ENCODE results near the gene KRT33B.

Gene KRT33B

GRCh38 chr17:41343029-41343428 is 26.6 kb downstream of the KRT33B start:
- H2AFZ ChIP-seq (ENCODE audit: low read depth) = no peak overlapping the region
- no peak for TF ChIP-seq CTCF (conservative IDR thresholded peaks at IDR 0.05; ENCODE audit: low read depth, low read length)

DNA sequence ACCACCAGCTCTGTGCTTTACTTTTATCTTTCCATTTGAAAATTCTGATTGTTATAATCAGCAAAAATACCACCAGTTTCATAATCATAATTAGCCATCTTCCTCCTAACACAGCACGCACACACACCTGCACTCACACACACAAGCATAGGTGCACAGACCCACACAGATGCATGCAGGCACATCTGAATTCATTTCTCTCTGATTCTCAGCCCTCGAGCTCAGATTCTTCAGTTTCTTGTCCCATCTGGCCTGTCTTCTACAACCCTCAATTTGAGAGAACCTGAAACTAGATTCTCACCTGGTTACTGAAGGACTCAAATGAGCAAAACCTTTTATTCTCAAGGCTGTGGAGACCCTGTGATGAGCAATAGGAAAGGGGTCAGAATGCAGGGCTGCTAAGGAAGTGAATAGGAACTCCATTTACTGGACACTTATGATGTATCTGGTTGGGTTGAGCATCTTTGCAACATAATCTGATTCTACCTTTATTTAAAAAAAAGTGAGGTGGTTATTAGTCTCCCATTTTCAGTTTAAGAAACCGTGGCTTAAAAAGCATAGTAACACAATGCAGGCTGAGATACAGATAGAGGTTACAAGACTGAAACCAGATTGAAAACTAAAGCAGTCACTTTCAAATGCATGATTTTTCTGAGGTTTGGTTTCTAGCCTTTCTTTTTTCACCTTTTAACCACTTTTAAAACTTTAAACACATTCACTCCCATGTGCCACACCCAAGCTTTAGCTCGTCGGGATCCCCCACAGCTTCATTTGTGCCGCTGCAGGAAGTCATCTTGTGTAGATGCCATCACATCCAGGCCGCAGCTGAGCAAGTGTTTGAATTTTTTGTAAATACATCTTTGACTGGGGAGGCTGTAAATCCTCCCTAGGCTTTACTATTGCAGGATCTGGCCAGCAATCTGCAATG is 28.4 kb downstream of the KRT33B start:
- H3K27me3 ChIP-seq (ENCODE audit: insufficient read depth, low read depth) = peaks cover 43% of the 10 kb centered on the region; the same call in 1 of the 2 replicates
- no peak overlapping the region for H2AFZ ChIP-seq (ENCODE audit: low read depth)
- H3K79me2 ChIP-seq (ENCODE audit: insufficient read depth, low read depth) = no peaks in the 10 kb centered on the region
- H3K9ac ChIP-seq = no peak overlapping the region
- H4K20me1 ChIP-seq (ENCODE audit: insufficient read depth) = no peaks in the 10 kb centered on the region
- peak overlapping the region; percentile 59 for H3K4me2 ChIP-seq
- no peak overlapping the region for H3K4me3 ChIP-seq (IDR thresholded peaks at IDR 0.05; ENCODE audit: insufficient read depth, low read depth, low read length)
- H3K36me3 ChIP-seq (ENCODE audit: insufficient read depth) = no peaks in the 10 kb centered on the region
- peak overlapping the region; percentile 26; the same call in 1 of the 2 replicates for H3K27ac ChIP-seq
- no peak for TF ChIP-seq CTCF (conservative IDR thresholded peaks at IDR 0.05; ENCODE audit: low read depth, low read length)
- H3K4me1 ChIP-seq (ENCODE audit: low read depth, poor library complexity, severe bottlenecking) = peaks cover 46% of the 10 kb centered on the region

More at GRCh38 chr17:41343029-41343428, 26.6 kb downstream of the KRT33B start:
- Histone ChIP-seq H3K79me2 (ENCODE audit: insufficient read depth, low read depth) (no peaks in the 10 kb centered on the region), H3K36me3 (ENCODE audit: insufficient read depth) (no peaks in the 10 kb centered on the region), H3K27me3 (ENCODE audit: insufficient read depth, low read depth) (peaks cover 26% of the 10 kb centered on the region; the same call in 1 of the 2 replicates), H3K4me3 (IDR thresholded peaks at IDR 0.05; ENCODE audit: insufficient read depth, low read depth, low read length) (no peak overlapping the region), H3K4me2 (no peak overlapping the region), H3K4me1 (ENCODE audit: low read depth, poor library complexity, severe bottlenecking) (peaks cover 42% of the 10 kb centered on the region), H3K9ac (no peak overlapping the region), H3K27ac (no peak overlapping the region), H4K20me1 (ENCODE audit: insufficient read depth) (no peaks in the 10 kb centered on the region)

GRCh38 chr17:41340494-41340893 is 29.1 kb downstream of the KRT33B start:
- H3K4me2 ChIP-seq = peak overlapping the region; percentile 59

DNA sequence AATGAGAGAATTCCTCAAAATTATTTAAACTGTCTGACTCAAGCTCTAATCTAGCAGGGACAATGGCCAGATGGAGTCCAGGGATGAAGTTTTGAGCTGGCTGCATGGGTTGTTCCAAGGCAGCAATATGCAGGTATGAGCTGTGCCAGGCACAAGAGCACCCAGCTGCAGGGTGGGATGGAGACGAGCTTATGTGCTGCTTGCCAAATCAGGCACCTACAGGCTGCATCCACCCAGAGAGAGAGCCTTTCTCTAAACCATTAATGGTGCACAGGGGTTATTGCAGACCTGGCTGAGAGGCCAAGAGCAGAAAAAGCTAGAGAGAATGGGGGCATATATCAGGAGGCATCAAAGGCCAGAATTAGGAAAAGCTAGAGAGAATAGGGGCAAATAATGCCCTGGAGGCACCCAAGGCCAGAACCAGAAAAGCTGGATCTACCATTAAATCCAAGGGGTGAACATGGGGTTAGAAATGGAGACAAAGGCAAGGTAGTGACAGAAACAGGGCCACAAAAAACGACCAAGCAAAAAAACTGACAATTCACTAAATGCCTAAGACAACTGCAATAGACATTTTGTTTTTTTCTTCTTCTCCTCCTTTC is 29.9 kb downstream of the KRT33B start:
- Histone ChIP-seq H3K27ac (no peak overlapping the region), H3K36me3 (ENCODE audit: insufficient read depth) (no peaks in the 10 kb centered on the region), H3K79me2 (ENCODE audit: insufficient read depth, low read depth) (no peaks in the 10 kb centered on the region), H3K4me2 (peak overlapping the region; percentile 59), H2AFZ (ENCODE audit: low read depth) (no peak overlapping the region), H3K4me3 (IDR thresholded peaks at IDR 0.05; ENCODE audit: insufficient read depth, low read depth, low read length) (no peak overlapping the region), H3K9ac (no peak overlapping the region), H4K20me1 (ENCODE audit: insufficient read depth) (no peaks in the 10 kb centered on the region), H3K4me1 (ENCODE audit: low read depth, poor library complexity, severe bottlenecking) (peaks cover 46% of the 10 kb centered on the region), H3K27me3 (ENCODE audit: insufficient read depth, low read depth) (peaks cover 43% of the 10 kb centered on the region; the same call in 1 of the 2 replicates)
- TF ChIP-seq CTCF (conservative IDR thresholded peaks at IDR 0.05; ENCODE audit: low read depth, low read length) = no peak

More at GRCh38 chr17:41340494-41340893, 29.1 kb downstream of the KRT33B start:
- H3K9ac ChIP-seq = no peak overlapping the region
- peaks cover 43% of the 10 kb centered on the region; the same call in 1 of the 2 replicates for H3K27me3 ChIP-seq (ENCODE audit: insufficient read depth, low read depth)
- TF ChIP-seq CTCF (conservative IDR thresholded peaks at IDR 0.05; ENCODE audit: low read depth, low read length) = no peak
- H3K36me3 ChIP-seq (ENCODE audit: insufficient read depth) = no peaks in the 10 kb centered on the region
- no peak overlapping the region for H3K4me3 ChIP-seq (IDR thresholded peaks at IDR 0.05; ENCODE audit: insufficient read depth, low read depth, low read length)
- no peaks in the 10 kb centered on the region for H4K20me1 ChIP-seq (ENCODE audit: insufficient read depth)
- no peaks in the 10 kb centered on the region for H3K79me2 ChIP-seq (ENCODE audit: insufficient read depth, low read depth)
- no peak overlapping the region for H2AFZ ChIP-seq (ENCODE audit: low read depth)
- H3K27ac ChIP-seq = no peak overlapping the region
- H3K4me1 ChIP-seq (ENCODE audit: low read depth, poor library complexity, severe bottlenecking) = peaks cover 46% of the 10 kb centered on the region
